SJCRH30 (cell line): Measurements from ENCODE around the gene NPAS3. TPM values are rescaled to one million over a fixed set of nuclear protein-coding genes. Genes with fewer than 3 reads are reported as not detected.

ENCODE experiments used
- DNase-seq, 2 experiments: peaks; one replicate each; pipeline ENCODE4 v3.0.0-alpha.2; 2015 to 2020
- H3K27ac ChIP-seq: fragments of 250-450 bp; sonication (Bioruptor Pico); 2 replicates; pipeline ENCODE4 v1.5.1; 2020; ENCODE audit warnings: mild to moderate bottlenecking, moderate library complexity
- H3K27me3 ChIP-seq: fragments of 250-450 bp; sonication (Bioruptor Pico); 2 replicates; pipeline ENCODE4 v1.5.1; 2020; ENCODE audit warnings: mild to moderate bottlenecking, moderate library complexity
- H3K36me3 ChIP-seq: fragments of 250-450 bp; sonication (Bioruptor Pico); 2 replicates; pipeline ENCODE4 v1.5.1; 2020; ENCODE audit warnings: mild to moderate bottlenecking, moderate library complexity
- H3K4me1 ChIP-seq: fragments of 250-450 bp; sonication (Bioruptor Pico); 2 replicates; pipeline ENCODE4 v1.5.1; 2020; ENCODE audit warnings: mild to moderate bottlenecking, moderate library complexity
- H3K4me3 ChIP-seq: fragments of 250-450 bp; sonication (Bioruptor Pico); 2 replicates; pipeline ENCODE4 v1.5.1; 2020; ENCODE audit warnings: mild to moderate bottlenecking, moderate library complexity
- H3K9me3 ChIP-seq: fragments of 250-450 bp; sonication (Bioruptor Pico); replicated peaks from 2 replicates; pipeline ENCODE4 v1.5.1; 2020; ENCODE audit warnings: mild to moderate bottlenecking, moderate library complexity
- total RNA-seq: library from RNA; depleted of rRNA; stranded (reverse); fragments of >200 nt; shearing (Covaris generic); gene quantifications from 2 replicates; pipeline ENCODE4 v1.2.3, GENCODE V29; 2014

The NPAS3 gene
- total RNA-seq, 1 experiment from 2014 or later, result 1.8 TPM

DNA sequence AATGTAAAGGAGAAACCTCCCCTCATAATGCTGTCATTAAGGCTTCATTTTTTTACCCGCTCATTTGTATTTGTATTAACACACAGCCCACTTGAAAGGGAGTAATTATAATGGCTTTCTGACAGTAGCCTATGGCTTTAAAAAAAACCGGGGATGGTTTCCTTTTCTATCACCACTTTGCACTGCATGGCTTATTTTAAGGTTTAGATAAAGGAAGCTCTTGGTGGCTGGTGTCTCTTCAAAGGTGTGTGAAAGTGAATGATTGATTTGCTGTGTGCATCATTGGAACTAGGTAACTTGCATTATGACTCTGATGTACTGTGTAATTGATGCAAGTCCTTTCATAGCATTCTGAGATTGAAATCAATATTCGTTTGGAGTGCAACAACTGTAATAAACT is 80.7 kb downstream of the NPAS3 start:
- H3K4me3 ChIP-seq, result no peak overlapping the region
- no peak overlapping the region for H3K27ac ChIP-seq
- no peaks in the 10 kb centered on the region for H3K27me3 ChIP-seq
- no peaks in the 10 kb centered on the region; the same call in 1 of the 2 replicates for H3K4me1 ChIP-seq
- H3K36me3 ChIP-seq, result no peaks in the 10 kb centered on the region
- H3K9me3 ChIP-seq, result no peaks in the 10 kb centered on the region
- DNase-seq, result no peak

DNA sequence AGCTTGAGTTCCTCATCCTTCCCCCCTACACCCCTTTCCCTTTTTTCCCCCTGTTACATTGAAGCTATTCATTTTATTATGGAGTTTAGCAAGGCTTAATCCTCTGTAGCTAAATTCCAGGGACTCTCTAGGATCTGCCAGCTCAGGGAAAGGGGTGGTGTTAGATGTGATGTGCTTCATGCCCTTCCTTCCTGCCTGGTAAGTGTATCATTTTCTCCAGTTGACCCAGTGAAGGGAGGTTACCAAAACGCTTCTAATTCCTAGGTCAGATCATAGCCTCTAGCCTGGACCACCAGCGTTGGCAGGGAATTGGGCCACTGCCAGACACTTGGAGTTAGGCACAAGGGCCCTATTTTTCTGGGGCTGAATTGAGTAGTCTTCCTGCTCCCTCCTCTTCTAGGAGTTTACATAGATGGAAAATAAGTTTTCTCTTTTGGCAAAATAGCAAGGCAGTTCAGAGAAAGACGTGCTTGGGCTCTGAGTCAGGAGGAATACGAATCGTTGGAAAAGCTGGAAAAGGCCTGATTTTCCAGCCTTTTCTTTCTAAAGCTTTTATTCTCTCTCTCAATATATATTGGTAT is 88.3 kb downstream of the NPAS3 start:
- no peaks in the 10 kb centered on the region for H3K27me3 ChIP-seq
- no peaks in the 10 kb centered on the region for H3K9me3 ChIP-seq
- no peaks in the 10 kb centered on the region for H3K36me3 ChIP-seq
- H3K4me1 ChIP-seq, result peaks cover 19% of the 10 kb centered on the region
- peak; percentile 89 to 95 for DNase-seq
- peak overlapping the region; percentile 44 for H3K27ac ChIP-seq
- 0 out of 2 replicates have a peak overlapping the region, but pooled peaks have one; percentile 8 for H3K4me3 ChIP-seq

DNA sequence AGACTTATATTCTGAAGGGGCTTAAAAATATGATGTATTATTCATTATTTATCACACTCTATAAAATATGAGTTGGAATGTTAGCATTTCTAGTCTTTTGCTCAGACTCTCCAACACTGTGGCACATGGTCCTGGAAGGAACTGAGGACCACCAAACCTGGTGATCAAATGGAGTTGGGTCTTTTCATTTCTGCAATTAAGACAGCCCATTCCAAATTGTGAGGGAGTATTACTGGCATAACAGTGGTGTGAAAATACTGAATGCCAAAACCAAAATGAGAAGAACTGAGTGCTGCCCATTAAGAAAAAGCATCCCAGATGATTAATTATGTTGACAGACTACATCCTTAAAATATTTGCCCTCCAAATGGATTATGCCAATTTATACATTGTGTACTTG is 90.8 kb downstream of the NPAS3 start:
- peaks cover 19% of the 10 kb centered on the region for H3K4me1 ChIP-seq
- DNase-seq, result no peak
- H3K27ac ChIP-seq, result no peak overlapping the region
- H3K4me3 ChIP-seq, result no peak overlapping the region
- no peaks in the 10 kb centered on the region for H3K36me3 ChIP-seq
- 0 out of 2 replicates have a peak, but pooled peaks cover 4% of the 10 kb centered on the region for H3K9me3 ChIP-seq
- no peaks in the 10 kb centered on the region for H3K27me3 ChIP-seq

DNA sequence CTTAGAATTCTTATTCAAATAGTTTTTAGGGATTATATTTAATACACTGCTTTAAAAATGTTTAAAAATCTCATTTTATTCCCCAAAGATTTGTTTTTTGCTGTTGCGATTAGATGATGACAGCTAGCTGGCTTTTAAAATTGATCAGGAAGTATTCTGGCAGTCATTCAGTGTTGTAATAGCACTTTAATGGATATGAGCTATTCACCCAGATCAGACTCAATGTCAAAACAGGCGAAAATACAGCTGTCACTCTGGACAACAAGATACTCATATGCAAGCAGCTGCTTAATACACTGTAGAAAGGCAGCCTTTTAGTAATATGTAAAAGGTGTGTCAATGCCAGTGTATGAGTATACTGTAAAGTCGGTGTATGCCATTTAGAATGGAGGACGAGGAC is 91.7 kb downstream of the NPAS3 start:
- no peaks in the 10 kb centered on the region for H3K27me3 ChIP-seq
- H3K9me3 ChIP-seq, result 0 out of 2 replicates have a peak, but pooled peaks cover 4% of the 10 kb centered on the region
- peaks cover 19% of the 10 kb centered on the region for H3K4me1 ChIP-seq
- H3K4me3 ChIP-seq, result no peak overlapping the region
- DNase-seq, result no peak
- no peak overlapping the region for H3K27ac ChIP-seq
- H3K36me3 ChIP-seq, result no peaks in the 10 kb centered on the region

DNA sequence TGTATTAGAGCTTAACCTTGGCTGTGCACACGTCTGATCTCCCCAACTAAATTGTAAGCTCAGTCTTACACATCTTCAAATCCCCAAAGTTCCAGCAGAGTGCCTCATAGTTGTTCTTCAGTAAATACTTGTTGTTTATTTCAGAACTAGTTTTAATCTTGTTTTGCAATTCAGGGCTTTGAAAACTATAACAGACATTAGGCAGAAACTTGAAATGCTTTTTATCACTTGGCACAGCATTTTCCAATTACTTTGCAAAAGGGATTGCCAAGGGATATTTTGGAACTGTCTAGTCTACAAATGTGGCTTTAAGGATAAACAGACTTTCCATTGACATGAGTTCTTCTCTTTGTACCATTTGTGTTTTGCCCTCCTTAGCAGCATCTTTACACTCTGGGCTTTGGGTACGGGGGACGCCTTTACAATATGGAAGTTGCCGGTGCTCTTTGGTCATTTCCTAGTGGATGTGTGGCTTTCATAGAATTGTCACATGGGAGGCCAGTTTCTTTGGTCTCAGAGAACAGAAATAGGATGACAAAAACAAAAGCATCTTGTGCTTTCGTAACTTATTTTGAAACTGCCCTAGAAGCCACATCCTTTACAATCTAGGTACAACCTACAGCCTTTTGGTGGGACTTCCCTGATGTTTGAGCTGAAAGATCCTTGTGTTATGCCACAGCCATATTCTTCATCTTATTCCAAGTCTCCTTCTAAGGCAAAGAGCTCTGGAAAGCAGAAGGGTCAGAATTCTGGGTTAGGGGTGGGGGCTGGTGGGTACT is 96.9 kb downstream of the NPAS3 start:
- Histone ChIP-seq H3K9me3 (0 out of 2 replicates have a peak, but pooled peaks cover 4% of the 10 kb centered on the region), H3K4me3 (no peak overlapping the region), H3K27ac (no peak overlapping the region), H3K36me3 (no peaks in the 10 kb centered on the region), H3K27me3 (no peaks in the 10 kb centered on the region), H3K4me1 (no peaks in the 10 kb centered on the region)
- no peak for DNase-seq

DNA sequence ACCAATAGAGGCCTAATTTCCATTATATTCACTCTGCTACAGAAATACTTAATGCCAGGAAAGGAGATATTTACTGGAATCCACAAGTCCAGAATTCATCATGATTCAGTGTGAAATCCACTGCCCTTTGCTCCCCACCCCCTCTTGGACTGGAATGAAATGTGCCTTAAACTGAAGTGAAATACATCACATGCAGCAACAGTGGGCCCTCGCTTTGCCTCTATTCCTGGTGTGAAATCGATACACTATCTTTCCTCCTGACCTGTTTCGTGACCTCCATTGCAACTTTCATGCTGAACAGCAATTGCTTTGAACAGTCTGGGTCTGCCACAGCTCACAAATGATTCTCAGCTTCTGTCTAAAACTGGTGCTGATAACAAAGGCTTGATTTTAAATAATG is 100.6 kb downstream of the NPAS3 start:
- H3K4me3 ChIP-seq, result no peak overlapping the region
- no peak for DNase-seq
- H3K27ac ChIP-seq, result no peak overlapping the region
- H3K9me3 ChIP-seq, result no peaks in the 10 kb centered on the region
- no peaks in the 10 kb centered on the region for H3K36me3 ChIP-seq
- no peaks in the 10 kb centered on the region for H3K27me3 ChIP-seq
- no peaks in the 10 kb centered on the region for H3K4me1 ChIP-seq

DNA sequence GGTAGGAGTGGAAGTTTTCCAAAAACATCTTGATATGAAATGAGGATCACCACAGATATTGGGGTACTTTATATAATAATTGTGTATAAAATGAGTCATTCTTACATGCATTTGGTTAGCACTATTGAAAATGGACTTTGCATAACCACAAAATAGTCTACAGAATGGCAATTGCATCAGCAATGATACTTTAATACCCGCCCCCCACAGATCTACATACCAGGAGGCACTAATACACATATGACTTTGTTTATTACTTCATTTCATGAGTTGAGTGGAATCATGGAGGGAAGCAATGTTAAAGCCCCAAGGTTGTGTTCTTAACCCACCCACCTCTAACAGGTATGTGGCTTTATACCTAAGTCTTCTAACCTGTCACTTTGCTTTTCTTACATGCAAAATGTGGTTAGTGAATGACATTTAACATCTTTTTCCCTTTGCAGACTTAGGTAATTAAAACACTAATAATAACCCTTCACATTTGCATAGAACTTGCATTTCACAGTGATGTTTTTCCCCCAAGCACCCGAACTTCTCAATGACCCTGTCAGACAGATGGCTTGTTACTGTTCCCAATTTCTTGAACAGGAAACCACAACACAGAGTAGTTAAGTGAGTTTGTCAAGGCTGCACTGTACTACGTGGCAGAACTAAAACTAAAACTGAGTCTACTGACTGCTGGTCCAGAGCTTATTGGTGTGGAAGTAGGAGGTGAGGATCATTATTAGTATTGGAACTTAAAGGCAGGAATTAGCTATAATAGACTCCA is 101.9 kb downstream of the NPAS3 start:
- no peak overlapping the region for H3K4me3 ChIP-seq
- DNase-seq, result no peak
- peaks cover 7% of the 10 kb centered on the region; the same call in 1 of the 2 replicates for H3K9me3 ChIP-seq
- H3K4me1 ChIP-seq, result no peaks in the 10 kb centered on the region
- H3K27ac ChIP-seq, result no peak overlapping the region
- no peaks in the 10 kb centered on the region for H3K27me3 ChIP-seq
- H3K36me3 ChIP-seq, result no peaks in the 10 kb centered on the region

DNA sequence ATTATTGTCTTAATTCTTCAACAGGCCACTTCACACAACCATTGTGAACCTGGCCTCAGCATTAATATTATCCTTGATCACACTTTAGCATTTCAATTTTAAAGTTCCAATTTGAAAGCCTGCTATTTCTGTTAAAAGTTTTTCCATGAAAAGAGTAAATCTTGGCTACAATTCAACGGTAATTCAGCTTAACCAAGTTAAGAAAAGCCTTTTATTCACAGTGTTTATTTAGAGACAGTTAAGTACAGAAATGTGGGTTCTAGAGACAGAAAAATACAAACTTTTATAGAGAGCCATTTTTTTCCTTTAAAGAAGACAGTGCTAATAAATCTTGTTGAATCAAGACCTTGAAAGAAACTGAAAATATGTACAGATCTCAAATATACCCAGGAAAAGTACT is 103.9 kb downstream of the NPAS3 start:
- H3K4me3 ChIP-seq, result no peak overlapping the region
- DNase-seq, result no peak
- peaks cover 7% of the 10 kb centered on the region; the same call in 1 of the 2 replicates for H3K9me3 ChIP-seq
- no peaks in the 10 kb centered on the region for H3K36me3 ChIP-seq
- no peaks in the 10 kb centered on the region for H3K27me3 ChIP-seq
- H3K27ac ChIP-seq, result no peak overlapping the region
- no peaks in the 10 kb centered on the region for H3K4me1 ChIP-seq

DNA sequence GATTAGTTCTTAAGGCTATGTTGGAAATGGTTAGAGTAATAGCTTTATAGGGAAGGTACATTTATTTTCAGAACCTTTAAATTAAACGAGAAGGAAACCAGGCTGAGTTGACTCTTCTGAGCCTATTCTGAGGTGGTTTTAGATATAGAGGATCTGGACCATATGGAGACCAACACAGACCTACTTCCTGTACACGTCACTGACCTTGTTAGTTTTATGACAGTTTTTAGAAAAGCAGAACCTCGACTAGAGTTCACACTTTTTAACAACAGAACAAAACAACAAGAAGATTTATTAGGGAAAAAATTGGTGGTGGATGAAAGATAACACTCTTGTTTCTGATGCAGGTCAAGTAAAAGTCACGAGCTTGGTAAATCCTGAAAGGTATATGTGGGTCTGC is 107.1 kb downstream of the NPAS3 start:
- Histone ChIP-seq H3K4me3 (no peak overlapping the region), H3K27ac (no peak overlapping the region), H3K27me3 (no peaks in the 10 kb centered on the region), H3K36me3 (no peaks in the 10 kb centered on the region), H3K4me1 (no peaks in the 10 kb centered on the region), H3K9me3 (peaks cover 7% of the 10 kb centered on the region; the same call in 1 of the 2 replicates)
- DNase-seq, result no peak

DNA sequence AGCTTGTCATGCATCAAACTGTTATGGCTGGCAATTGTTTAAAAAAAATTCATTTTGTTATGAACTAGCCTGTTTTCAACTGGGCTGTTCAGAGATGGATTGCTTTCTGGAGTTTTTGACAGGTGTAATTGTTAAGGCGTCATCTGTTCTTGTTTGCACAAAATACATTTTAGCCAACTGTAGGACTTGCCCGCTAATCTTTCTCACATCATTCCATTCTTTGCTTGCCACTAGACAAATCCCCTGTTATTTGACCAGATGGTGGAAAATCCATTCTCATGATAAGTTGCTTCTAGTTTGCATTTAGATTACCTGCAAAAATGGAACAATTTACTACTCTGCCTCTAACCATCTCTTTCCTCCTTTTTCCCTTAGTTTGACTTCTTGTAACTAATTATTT is 114.3 kb downstream of the NPAS3 start:
- Histone ChIP-seq H3K9me3 (no peaks in the 10 kb centered on the region), H3K36me3 (no peaks in the 10 kb centered on the region; the same call in 1 of the 2 replicates), H3K27ac (no peak overlapping the region), H3K27me3 (no peaks in the 10 kb centered on the region), H3K4me3 (no peak overlapping the region), H3K4me1 (peaks cover 10% of the 10 kb centered on the region)
- DNase-seq, result peak in 1 of 2 experiments; percentile 46

DNA sequence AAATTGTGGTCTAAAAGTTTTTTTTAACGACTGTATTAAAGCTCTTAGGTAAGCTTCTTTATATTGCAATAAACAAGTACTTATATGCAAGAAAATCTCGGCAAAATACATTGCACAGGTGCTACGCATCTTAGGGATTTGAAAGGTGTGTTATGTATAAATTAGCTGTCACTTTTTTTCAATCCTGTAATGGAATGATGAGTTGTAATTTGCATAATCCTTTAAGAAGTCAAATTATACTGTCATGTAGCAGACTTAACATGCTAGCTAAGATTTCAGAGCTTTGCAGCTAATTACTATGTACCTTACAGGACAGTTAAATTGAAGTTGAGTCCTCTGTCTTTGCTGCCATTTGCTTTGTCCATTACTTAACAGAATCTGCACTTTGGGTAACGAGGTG is 117.5 kb downstream of the NPAS3 start:
- Histone ChIP-seq H3K4me1 (peaks cover 10% of the 10 kb centered on the region), H3K4me3 (no peak overlapping the region), H3K27ac (no peak overlapping the region), H3K36me3 (no peaks in the 10 kb centered on the region; the same call in 1 of the 2 replicates), H3K27me3 (no peaks in the 10 kb centered on the region), H3K9me3 (no peaks in the 10 kb centered on the region)
- no peak for DNase-seq

DNA sequence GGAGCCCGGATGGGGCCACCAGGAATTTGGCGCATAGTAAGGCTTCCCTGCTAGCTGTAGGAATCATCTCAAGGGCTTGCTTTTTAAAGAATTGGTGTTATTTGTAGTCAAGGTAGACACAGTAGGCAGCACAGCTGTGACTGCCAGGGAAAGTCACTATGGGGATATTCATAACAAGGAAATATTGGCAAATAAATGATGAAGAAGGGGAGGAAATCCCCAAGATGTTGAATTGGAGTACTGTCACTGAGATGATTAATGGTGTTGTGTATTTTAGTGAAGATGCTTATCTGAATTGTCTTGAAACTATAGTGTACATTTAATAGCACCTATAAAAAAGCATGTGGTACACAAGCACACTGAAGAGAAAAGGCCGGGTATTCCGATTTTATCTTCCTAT is 118.9 kb downstream of the NPAS3 start:
- Histone ChIP-seq H3K4me1 (peaks cover 8% of the 10 kb centered on the region), H3K9me3 (no peaks in the 10 kb centered on the region), H3K36me3 (no peaks in the 10 kb centered on the region; the same call in 1 of the 2 replicates)

DNA sequence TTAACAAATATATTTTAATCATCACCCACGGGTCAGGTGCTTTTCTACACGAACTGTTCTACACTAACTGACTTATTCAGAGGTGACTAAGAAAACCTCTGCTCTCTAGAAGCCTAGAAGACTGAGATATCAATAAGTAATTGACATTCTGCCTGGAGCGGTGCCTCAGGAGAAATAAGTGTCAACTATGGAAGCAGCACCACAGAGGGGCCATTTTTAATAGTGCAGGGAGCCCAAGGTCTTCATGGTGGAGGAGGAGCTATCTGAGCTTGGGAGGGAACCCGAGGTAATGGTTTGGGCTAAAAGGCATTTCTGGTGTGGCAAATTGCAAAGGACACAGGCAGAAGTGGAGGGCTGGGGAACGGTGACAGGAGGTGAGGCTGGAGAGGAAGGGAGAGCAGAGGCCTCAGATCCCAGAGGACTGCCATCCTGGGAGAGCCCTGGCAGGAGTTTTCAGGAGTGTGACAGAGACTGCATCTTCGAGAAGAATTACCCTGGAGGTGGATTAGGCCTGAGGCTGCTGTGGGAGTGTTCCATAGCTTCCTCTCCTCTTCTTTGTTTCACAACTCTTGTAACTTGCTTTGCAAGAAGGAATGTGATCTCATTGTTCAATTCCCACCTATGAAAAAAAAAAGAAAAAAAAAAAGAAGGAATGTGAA is 123.1 kb downstream of the NPAS3 start:
- no peak for DNase-seq
- H3K4me3 ChIP-seq, result no peak overlapping the region
- no peaks in the 10 kb centered on the region for H3K27me3 ChIP-seq
- H3K27ac ChIP-seq, result no peak overlapping the region
- H3K4me1 ChIP-seq, result no peaks in the 10 kb centered on the region
- H3K9me3 ChIP-seq, result no peaks in the 10 kb centered on the region
- H3K36me3 ChIP-seq, result no peaks in the 10 kb centered on the region

More for the DNA sequence above, 118.9 kb downstream of the NPAS3 start:
- Histone ChIP-seq H3K4me3 (no peak overlapping the region), H3K27me3 (no peaks in the 10 kb centered on the region), H3K27ac (no peak overlapping the region)
- DNase-seq, result no peak

DNA sequence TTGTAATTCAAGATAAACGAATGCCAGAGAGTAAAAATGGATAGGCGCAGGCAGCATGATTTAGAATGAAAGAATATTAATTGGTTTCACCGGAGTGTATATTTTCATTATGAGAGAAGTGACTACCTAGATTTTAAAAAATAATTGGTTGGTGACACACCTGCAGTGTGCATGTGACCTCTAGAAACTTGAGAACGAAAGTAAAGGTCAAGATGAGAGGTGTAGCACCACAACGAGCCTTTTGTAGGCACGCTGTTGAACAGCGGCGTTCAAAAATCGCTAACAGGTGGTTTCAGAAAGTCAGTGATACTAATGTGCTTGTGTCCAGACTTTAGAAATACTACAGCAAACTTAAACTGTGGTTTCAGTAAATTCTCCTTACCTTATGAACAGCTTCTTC is 123.8 kb downstream of the NPAS3 start:
- H3K4me1 ChIP-seq, result no peaks in the 10 kb centered on the region
- no peaks in the 10 kb centered on the region for H3K9me3 ChIP-seq
- no peaks in the 10 kb centered on the region for H3K27me3 ChIP-seq
- no peaks in the 10 kb centered on the region for H3K36me3 ChIP-seq
- H3K27ac ChIP-seq, result no peak overlapping the region
- H3K4me3 ChIP-seq, result no peak overlapping the region
- peak in 1 of 2 experiments; percentile 13 for DNase-seq
